ENCODE measurements around the gene RPS24. TPM values are rescaled to one million over a fixed set of nuclear protein-coding genes. Genes with fewer than 3 reads are reported as not detected.

The RPS24 gene
- total and polyA plus RNA-seq, 9 of the 15 experiments (the other 6 are each of a cell fraction or from before 2014, with no cell fraction given): 1,947 to 7,307 (median 5,944) TPM

GRCh38 chr10:78029269-78030226 is 4.1 kb upstream of the RPS24 start, which contains the start of gene POLR3A:
Gene POLR3A, minus strand, starts transcription at chr10:78029515. Its CDS starts 108 bp downstream, at chr10:78029407.
- under 1% methylated on average over 34 of the region's 35 CpGs for WGBS (ENCODE audit: insufficient coverage, low coverage, missing lambda C conversion rate)
- Histone ChIP-seq H3K9me3 (replicated peaks; ENCODE audit: control insufficient read depth, insufficient read depth, low read depth, low read length) (peaks cover 4% of the 10 kb centered on the region; the same call in 1 of the 2 replicates), H3K27ac (ENCODE audit: extremely low read depth, low read depth, low read length) (peak within 1 kb of the TSS; percentile 87), H4K20me1 (replicated peaks; ENCODE audit: control insufficient read depth, insufficient read depth, low read length) (no peaks in the 10 kb centered on the region; the same call in 1 of the 2 replicates), H3K36me3 (ENCODE audit: control insufficient read depth, insufficient read depth, low read length) (peaks cover 40% of the 10 kb centered on the region), H3K4me1 (replicated peaks in 1 of 2; ENCODE audit: control insufficient read depth in 2 of 2, insufficient read depth in 2 of 2, low read length in 2 of 2) (peaks cover 8% of the 10 kb centered on the region in 2 experiments; a peak in 3 of 5 replicates), H3K9me1 (ENCODE audit: control insufficient read depth, insufficient read depth, low read length) (no peaks in the 10 kb centered on the region), H3K4me2 (ENCODE audit: insufficient read depth, low read length) (peak within 1 kb of the TSS; percentile 98), H3K9ac (ENCODE audit: insufficient read depth in 1 of 2, low read depth in 2 of 2, low read length in 2 of 2) (peak within 1 kb of the TSS; percentile 96 to 97), H3K4me3 (peak within 1 kb of the TSS; percentile 89), H2AFZ (ENCODE audit: low read depth, low read length) (peak within 1 kb of the TSS; percentile 99), H3K79me2 (ENCODE audit: control insufficient read depth, insufficient read depth, low read length) (peaks cover 40% of the 10 kb centered on the region), H3K27me3 (ENCODE audit: control insufficient read depth in 2 of 2, insufficient read depth in 2 of 2, low read length in 2 of 2) (no peaks in the 10 kb centered on the region)
- BruUV-seq (replicated peaks): no TSS peak
- intact Hi-C loops (cut with micrococcal nuclease) (loop anchor here (2.0 to 5.0 kb wide), 2 partner anchors 121 to 182 kb away; no protein-coding TSS in a partner anchor), in situ Hi-C loops (cut with MboI) (loop anchor here (25.0 kb wide), 1 partner anchor 1158 kb away; no protein-coding TSS in a partner anchor)
- DNase-seq (ENCODE audit: extremely low read depth in 1 of 4, low spot score in 3 of 4) (peak; percentile 95 to 99 (median 96)), ATAC-seq (peak; percentile 82), FAIRE-seq (peak; percentile 91)
- ChIA-PET POLR2A (no interaction called here), CTCF (ENCODE audit: low intra/inter-chr PET ratio) (interaction anchor here (0.5 to 1.5 kb wide), 7 partner anchors 8 to 1458 kb away, joined by 3 to 9 read pairs (median 4); no protein-coding TSS in a partner anchor)
- TF ChIP-seq, protein P1, sequence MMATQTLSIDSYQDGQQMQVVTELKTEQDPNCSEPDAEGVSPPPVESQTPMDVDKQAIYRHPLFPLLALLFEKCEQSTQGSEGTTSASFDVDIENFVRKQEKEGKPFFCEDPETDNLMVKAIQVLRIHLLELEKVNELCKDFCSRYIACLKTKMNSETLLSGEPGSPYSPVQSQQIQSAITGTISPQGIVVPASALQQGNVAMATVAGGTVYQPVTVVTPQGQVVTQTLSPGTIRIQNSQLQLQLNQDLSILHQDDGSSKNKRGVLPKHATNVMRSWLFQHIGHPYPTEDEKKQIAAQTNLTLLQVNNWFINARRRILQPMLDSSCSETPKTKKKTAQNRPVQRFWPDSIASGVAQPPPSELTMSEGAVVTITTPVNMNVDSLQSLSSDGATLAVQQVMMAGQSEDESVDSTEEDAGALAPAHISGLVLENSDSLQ (IDR thresholded peaks at IDR 0.05): peak; percentile 100
- peak; percentile 39; the same call in 1 of the 2 replicates for TF ChIP-seq CTBP1 (IDR thresholded peaks at IDR 0.05; ENCODE audit: borderline replicate concordance)
- 0 out of 2 replicates have a peak, but pooled peaks have one; percentile 35 for TF ChIP-seq IRF9 (tag; IDR thresholded peaks at IDR 0.05)
- TF ChIP-seq ASH1L (IDR thresholded peaks at IDR 0.05; ENCODE audit: borderline replicate concordance, low read depth, partially characterized antibody): peak; percentile 74
- TF ChIP-seq FOXP1 (CRISPR knock-in tag; IDR thresholded peaks at IDR 0.05): no peak
- TF ChIP-seq ZNF134 (CRISPR knock-in tag; conservative IDR thresholded peaks at IDR 0.05): 0 out of 2 replicates have a peak, but pooled peaks have one; percentile 8
- peak; percentile 82 for TF ChIP-seq KLF16 (IDR thresholded peaks at IDR 0.05)
- TF ChIP-seq, protein P2, sequence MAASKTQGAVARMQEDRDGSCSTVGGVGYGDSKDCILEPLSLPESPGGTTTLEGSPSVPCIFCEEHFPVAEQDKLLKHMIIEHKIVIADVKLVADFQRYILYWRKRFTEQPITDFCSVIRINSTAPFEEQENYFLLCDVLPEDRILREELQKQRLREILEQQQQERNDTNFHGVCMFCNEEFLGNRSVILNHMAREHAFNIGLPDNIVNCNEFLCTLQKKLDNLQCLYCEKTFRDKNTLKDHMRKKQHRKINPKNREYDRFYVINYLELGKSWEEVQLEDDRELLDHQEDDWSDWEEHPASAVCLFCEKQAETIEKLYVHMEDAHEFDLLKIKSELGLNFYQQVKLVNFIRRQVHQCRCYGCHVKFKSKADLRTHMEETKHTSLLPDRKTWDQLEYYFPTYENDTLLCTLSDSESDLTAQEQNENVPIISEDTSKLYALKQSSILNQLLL (CRISPR knock-in tag; IDR thresholded peaks at IDR 0.05; ENCODE audit: borderline replicate concordance): no peak
- no peak for TF ChIP-seq ZNF274 (IDR thresholded peaks at IDR 0.05; ENCODE audit: borderline replicate concordance, low read depth, low read length)
- peak; percentile 32; the same call in 1 of the 2 replicates for TF ChIP-seq ZC3H11A (IDR thresholded peaks at IDR 0.05; ENCODE audit: low read depth, low read length)
- no peak for TF ChIP-seq MYNN (IDR thresholded peaks at IDR 0.05)
- TF ChIP-seq MYNN (CRISPR knock-in tag; IDR thresholded peaks at IDR 0.05): no peak
- TF ChIP-seq KDM5B (IDR thresholded peaks at IDR 0.05; ENCODE audit: insufficient replicate concordance, low read depth, low read length): peak; percentile 87
- TF ChIP-seq RBM39 (optimal IDR thresholded peaks at IDR 0.05; ENCODE audit: low read depth, low read length): peak; percentile 60
- TF ChIP-seq EP300 (IDR thresholded peaks at IDR 0.05; ENCODE audit: low read length): no peak; the same call in 1 of the 2 replicates
- no peak for TF ChIP-seq U2AF2 (optimal IDR thresholded peaks at IDR 0.05; ENCODE audit: low read depth, low read length)
- TF ChIP-seq SRSF7 (optimal IDR thresholded peaks at IDR 0.05; ENCODE audit: low read depth, low read length): no peak
- no peak for TF ChIP-seq ZNF354B (CRISPR knock-in tag; IDR thresholded peaks at IDR 0.05)

All from K562 (cell line).